B cell (primary cell): Measurements from ENCODE around the gene ERVFRD-1.

Source experiments
- EZH2 ChIP-seq: IDR thresholded peaks from 2 replicates; pipeline ENCODE4 v1.6.1; 2012; ENCODE audit warnings: borderline replicate concordance, low read depth, mild to moderate bottlenecking, moderate library complexity, low read length; ENCODE audit not compliant: insufficient read depth, poor library complexity, severe bottlenecking
- TF ChIP-seq, protein P1 (sequence below): fragments of 200-600 bp; IDR thresholded peaks from one replicate; pipeline ENCODE4 v1.8.0; 2022; ENCODE audit warnings: antibody characterized with exemption, mild to moderate bottlenecking

DNA sequence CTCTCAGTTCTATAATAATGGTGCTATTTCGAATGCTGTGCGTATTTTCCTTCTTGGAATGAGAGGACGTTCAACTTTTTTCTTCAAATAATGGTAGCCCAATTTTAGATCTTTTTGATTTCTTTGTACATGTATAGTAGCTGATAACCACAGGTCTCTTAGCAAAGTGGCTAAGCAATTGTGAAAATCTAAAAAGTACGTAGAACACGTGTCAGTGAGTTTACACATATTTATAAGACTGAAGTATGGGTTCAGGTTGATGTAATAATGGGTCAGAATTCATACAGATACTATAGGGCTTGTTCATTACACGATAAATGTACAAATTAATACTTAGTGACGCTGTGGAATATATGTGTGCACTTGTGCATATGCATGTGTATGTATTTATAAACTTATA is 16.6 kb downstream of the ERVFRD-1 start:
- TF ChIP-seq, protein P1, sequence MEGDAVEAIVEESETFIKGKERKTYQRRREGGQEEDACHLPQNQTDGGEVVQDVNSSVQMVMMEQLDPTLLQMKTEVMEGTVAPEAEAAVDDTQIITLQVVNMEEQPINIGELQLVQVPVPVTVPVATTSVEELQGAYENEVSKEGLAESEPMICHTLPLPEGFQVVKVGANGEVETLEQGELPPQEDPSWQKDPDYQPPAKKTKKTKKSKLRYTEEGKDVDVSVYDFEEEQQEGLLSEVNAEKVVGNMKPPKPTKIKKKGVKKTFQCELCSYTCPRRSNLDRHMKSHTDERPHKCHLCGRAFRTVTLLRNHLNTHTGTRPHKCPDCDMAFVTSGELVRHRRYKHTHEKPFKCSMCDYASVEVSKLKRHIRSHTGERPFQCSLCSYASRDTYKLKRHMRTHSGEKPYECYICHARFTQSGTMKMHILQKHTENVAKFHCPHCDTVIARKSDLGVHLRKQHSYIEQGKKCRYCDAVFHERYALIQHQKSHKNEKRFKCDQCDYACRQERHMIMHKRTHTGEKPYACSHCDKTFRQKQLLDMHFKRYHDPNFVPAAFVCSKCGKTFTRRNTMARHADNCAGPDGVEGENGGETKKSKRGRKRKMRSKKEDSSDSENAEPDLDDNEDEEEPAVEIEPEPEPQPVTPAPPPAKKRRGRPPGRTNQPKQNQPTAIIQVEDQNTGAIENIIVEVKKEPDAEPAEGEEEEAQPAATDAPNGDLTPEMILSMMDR: no peak
- TF ChIP-seq EZH2: no peak
